ENCODE results near the gene SRSF4.

DNA sequence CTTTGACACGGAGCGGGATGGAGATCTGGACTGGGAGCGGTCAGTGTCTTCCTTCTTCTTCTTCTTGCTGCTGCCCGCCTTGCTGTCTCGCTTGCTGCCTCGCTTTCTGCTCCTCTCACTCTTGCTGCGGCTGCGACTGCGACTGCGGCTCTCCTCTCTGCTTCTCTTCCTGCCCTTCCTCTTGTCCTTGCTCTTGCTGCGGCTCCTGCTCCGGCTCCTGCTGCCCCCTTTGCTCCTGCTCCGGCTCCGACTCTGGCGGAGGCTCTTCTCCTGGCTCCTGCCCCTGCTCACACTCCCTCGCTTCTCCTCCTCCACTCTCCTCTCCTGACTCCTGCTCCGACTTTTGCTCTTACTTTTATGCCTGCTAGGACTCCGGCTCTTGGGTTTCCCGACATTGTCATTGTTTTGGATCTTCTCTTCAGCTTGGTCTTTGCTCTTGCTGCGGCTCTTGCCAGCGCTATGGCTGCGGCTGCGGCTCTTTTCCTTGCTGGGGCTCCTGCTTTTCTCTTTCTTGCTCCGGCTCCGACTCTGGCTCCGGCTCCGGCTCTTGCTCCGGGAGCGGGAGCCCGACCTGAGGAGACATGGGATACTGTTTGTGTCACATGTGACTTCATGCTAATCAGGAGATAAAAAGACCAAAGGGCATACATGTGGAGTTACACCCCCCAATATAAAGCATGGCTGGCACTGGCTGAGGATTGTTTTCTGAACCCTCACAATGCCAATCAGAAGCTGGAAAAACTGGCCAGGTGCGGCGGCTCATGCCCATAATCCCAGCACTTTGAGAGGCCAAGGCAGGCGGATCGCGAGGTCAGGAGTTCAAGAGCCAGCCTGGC, 32.8 kb downstream of the SRSF4 start:
- TF ChIP-seq POLR2AphosphoS5 (IDR thresholded peaks at IDR 0.05) (no peak), POLR2A (IDR thresholded peaks at IDR 0.05) (no peak)
- TF ChIP-seq, protein P1, sequence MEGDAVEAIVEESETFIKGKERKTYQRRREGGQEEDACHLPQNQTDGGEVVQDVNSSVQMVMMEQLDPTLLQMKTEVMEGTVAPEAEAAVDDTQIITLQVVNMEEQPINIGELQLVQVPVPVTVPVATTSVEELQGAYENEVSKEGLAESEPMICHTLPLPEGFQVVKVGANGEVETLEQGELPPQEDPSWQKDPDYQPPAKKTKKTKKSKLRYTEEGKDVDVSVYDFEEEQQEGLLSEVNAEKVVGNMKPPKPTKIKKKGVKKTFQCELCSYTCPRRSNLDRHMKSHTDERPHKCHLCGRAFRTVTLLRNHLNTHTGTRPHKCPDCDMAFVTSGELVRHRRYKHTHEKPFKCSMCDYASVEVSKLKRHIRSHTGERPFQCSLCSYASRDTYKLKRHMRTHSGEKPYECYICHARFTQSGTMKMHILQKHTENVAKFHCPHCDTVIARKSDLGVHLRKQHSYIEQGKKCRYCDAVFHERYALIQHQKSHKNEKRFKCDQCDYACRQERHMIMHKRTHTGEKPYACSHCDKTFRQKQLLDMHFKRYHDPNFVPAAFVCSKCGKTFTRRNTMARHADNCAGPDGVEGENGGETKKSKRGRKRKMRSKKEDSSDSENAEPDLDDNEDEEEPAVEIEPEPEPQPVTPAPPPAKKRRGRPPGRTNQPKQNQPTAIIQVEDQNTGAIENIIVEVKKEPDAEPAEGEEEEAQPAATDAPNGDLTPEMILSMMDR (IDR thresholded peaks at IDR 0.05): no peak

Measured in upper lobe of left lung (tissue), 4 donors.